ENCODE data around the gene CUL9. TPM values are rescaled to one million over a fixed set of nuclear protein-coding genes. Genes with fewer than 3 reads are reported as not detected.

The CUL9 gene
- total RNA-seq, 4 donors from 2014 or later: 41.1 to 69.9 (median 50.3) TPM

DNA sequence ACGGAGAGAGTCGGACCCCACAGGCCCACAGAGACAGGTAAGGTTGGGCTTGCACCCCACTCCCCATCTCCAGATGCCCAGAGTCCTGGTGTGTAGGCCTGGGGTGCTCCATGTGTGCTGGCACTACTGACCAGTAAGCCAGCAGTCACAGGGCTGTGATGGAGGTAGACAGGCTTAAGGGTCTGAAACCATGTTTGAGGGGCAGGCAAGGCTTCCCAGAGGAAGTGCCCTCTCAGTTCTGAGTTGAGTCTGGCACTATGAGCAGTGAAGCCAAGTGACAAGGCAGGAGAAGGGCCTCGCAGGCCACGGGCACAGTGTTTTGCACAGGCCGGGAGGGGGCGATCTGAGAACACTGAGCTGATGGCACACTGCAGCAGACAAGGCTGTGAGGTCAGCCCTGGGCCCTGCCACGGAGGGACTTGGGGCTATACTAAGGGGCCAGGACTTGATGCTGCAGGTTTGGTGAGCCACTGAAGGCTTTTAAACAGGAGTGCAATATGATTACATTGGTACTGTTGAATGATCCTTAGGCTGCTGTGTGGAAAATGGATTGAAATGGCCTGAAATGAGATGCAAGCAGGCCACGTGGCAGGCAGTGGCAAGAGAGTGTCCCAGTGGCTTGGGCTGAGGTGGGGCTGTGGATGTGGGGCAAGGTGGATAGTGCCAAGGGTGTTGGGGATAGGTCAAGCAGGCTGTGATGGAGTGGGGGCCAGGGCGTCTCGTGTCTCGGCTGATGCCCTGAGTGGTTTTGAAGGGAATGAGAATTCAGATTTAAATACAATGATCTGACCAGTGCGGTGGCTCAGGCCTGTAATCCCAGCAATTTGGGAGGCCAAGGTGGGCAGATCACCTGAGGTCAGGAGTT lies 81.5 kb downstream of the CUL9 start:
- no peak overlapping the region for H3K4me3 ChIP-seq
- no peaks in the 10 kb centered on the region for H3K9me3 ChIP-seq
- peaks cover 10 to 16% (median 15%) of the 10 kb centered on the region in 4 donors for H3K4me1 ChIP-seq
- H3K27ac ChIP-seq: no peak overlapping the region
- no peaks in the 10 kb centered on the region for H3K36me3 ChIP-seq
- DNase-seq: peak; percentile 88
- H3K27me3 ChIP-seq: no peaks in the 10 kb centered on the region
- 39% methylated on average over 11 of the region's 12 CpGs; no CpG with 5 or more reads in 1 of the 2 donors for WGBS, 2 donors (ENCODE audit: low coverage in 1 of 2)
- TF ChIP-seq, protein P1, sequence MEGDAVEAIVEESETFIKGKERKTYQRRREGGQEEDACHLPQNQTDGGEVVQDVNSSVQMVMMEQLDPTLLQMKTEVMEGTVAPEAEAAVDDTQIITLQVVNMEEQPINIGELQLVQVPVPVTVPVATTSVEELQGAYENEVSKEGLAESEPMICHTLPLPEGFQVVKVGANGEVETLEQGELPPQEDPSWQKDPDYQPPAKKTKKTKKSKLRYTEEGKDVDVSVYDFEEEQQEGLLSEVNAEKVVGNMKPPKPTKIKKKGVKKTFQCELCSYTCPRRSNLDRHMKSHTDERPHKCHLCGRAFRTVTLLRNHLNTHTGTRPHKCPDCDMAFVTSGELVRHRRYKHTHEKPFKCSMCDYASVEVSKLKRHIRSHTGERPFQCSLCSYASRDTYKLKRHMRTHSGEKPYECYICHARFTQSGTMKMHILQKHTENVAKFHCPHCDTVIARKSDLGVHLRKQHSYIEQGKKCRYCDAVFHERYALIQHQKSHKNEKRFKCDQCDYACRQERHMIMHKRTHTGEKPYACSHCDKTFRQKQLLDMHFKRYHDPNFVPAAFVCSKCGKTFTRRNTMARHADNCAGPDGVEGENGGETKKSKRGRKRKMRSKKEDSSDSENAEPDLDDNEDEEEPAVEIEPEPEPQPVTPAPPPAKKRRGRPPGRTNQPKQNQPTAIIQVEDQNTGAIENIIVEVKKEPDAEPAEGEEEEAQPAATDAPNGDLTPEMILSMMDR (IDR thresholded peaks at IDR 0.05): peak; percentile 73 to 89 (median 79)
- no peak for TF ChIP-seq POLR2A (IDR thresholded peaks at IDR 0.05)
- intact Hi-C loops (cut with DNase I; ENCODE audit: low total_unique reads) (loop anchor here (5.0 kb wide), 2 partner anchors 69 to 244 kb away; no protein-coding TSS in a partner anchor), in situ Hi-C loops (cut with MboI; ENCODE audit: low pct_ligation_motif_present in 1 of 4, low pct_unique_long_range_greater_than_20kb in 1 of 4, low sequenced_read_pairs in 3 of 4) (loop anchor here in 1 of 4 donors (10.0 kb wide), 1 partner anchor 71 kb away; no protein-coding TSS in a partner anchor)

DNA sequence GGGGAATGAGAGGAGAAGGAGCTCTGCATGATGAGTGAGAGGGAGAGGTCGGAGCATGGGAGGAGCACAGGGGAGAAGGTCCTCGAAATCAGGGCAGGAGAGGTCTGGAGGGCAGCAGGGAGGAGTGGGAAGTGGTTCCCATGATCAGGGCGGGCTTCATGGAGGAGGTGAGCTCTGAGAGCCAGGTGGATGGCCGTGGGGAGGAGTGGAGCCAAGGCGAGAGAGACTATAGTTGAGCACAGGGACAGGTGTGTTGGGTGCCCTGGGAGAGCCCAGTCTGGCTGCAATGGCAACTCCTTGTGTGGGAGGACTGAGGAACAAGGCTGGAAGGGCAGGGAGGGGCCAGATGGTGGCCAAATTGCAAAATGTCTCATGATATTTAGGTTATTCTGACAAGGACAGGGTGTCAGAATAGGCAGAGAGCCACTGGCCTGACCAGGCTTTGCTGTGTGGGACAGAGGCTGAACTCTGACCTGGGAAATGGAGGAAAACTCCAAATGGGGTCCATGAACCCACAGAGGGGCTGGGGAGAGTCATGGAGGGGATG lies 82.7 kb downstream of the CUL9 start:
- Histone ChIP-seq H3K4me1 (peaks cover 18 to 28% (median 26%) of the 10 kb centered on the region in 4 donors), H3K27ac (no peak overlapping the region), H3K9me3 (no peaks in the 10 kb centered on the region), H3K27me3 (no peaks in the 10 kb centered on the region), H3K4me3 (no peak overlapping the region), H3K36me3 (no peaks in the 10 kb centered on the region)
- in situ Hi-C loops (cut with MboI; ENCODE audit: low pct_ligation_motif_present in 1 of 4, low pct_unique_long_range_greater_than_20kb in 1 of 4, low sequenced_read_pairs in 3 of 4) (loop anchor here in 1 of 4 donors (10.0 kb wide), 1 partner anchor 70 kb away; no protein-coding TSS in a partner anchor), intact Hi-C loops (cut with DNase I; ENCODE audit: low total_unique reads) (loop anchor here (5.0 kb wide), 2 partner anchors 68 to 243 kb away; no protein-coding TSS in a partner anchor)
- 83 to 90% methylated on average over 2 to 5 of the region's 5 CpGs for WGBS, 2 donors (ENCODE audit: low coverage in 1 of 2)
- no peak for TF ChIP-seq POLR2AphosphoS5 (IDR thresholded peaks at IDR 0.05)
- no peak for TF ChIP-seq EP300 (IDR thresholded peaks at IDR 0.05; ENCODE audit: low read depth)
- TF ChIP-seq, protein P1 (IDR thresholded peaks at IDR 0.05): no peak
- TF ChIP-seq POLR2A (IDR thresholded peaks at IDR 0.05): no peak
- no peak for DNase-seq

DNA sequence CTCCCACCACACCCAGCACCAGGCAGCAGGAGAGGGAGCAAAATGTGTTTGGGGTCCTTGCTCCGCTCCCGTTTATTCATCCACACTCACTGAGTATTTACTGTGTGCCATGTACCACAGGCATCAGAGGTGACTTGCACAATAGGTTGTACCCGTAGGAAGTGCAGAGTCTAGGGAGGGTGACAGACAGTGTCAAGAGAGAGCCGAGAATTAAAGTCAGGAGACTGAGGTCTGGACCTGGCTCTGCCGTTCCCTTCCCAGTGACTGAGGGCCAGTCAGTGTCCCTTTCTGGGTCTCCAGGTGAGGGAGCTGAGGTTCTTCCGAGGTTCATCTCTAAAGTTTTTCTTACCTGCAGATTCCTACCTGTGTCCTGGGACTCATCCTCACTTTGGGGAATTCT lies 83.6 kb downstream of the CUL9 start:
- Histone ChIP-seq H3K27me3 (no peaks in the 10 kb centered on the region), H3K4me3 (no peak overlapping the region), H3K4me1 (peaks cover 25 to 37% (median 34%) of the 10 kb centered on the region in 4 donors), H3K36me3 (no peaks in the 10 kb centered on the region), H3K9me3 (no peaks in the 10 kb centered on the region), H3K27ac (no peak overlapping the region)
- TF ChIP-seq, protein P1 (IDR thresholded peaks at IDR 0.05): no peak
- in situ Hi-C loops (cut with MboI; ENCODE audit: low pct_ligation_motif_present in 1 of 4, low pct_unique_long_range_greater_than_20kb in 1 of 4, low sequenced_read_pairs in 3 of 4) (loop anchor here in 1 of 4 donors (10.0 kb wide), 1 partner anchor 69 kb away; no protein-coding TSS in a partner anchor), intact Hi-C loops (cut with DNase I; ENCODE audit: low total_unique reads) (no loop called here)
- DNase-seq: no peak
- WGBS, 2 donors (ENCODE audit: low coverage in 1 of 2): 72 to 83% methylated on average over 4 to 6 of the region's 6 CpGs

DNA sequence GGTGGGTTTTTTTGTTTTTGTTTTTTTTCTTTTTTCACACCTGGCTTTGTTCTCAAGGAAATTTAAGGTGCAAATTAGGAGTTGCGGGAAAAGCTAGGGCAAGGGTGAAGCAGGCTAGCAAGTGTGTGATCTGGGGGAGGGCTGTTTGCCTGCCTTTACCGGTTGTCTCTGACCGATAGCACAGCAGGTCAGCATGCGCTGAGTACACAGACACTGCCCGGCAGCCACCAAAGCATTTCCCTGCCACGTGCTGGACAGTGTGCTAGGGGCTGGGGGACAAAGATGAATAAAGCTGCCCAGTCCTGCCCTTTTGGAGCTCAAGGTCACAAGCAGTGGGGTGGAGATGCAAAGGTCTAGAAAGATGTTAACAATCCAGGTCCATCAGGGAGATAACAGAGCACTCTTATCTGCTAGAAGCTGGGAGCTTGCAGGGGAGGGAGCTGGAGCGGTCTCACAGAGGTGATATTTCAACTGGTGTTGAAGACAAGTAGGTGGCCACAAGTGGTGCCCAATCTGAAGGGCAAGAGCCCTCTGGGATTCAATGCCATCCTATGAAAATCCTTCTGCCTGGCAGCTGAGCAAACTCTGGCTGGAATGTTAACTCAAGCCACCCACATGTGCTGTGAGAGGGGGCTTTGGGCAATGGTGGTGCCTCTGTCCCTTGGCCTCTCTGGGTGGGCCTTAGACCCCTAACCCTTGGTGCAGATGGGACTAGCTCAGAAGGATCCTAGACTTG lies 85.8 kb downstream of the CUL9 start:
- Histone ChIP-seq H3K9me3 (no peaks in the 10 kb centered on the region), H3K27ac (peak overlapping the region; percentile 3 to 88 (median 54)), H3K4me1 (peaks cover 29 to 45% (median 40%) of the 10 kb centered on the region in 4 donors), H3K4me3 (no peak overlapping the region), H3K27me3 (no peaks in the 10 kb centered on the region), H3K36me3 (no peaks in the 10 kb centered on the region)
- 54 to 70% methylated on average over 4 to 7 of the region's 7 CpGs for WGBS, 2 donors (ENCODE audit: low coverage in 1 of 2)
- peak; percentile 51 for DNase-seq
- no peak for TF ChIP-seq POLR2A (IDR thresholded peaks at IDR 0.05)
- no peak for TF ChIP-seq EP300 (IDR thresholded peaks at IDR 0.05; ENCODE audit: low read depth)
- no peak for TF ChIP-seq POLR2AphosphoS5 (IDR thresholded peaks at IDR 0.05)
- intact Hi-C loops (cut with DNase I; ENCODE audit: low total_unique reads): no loop called here
- in situ Hi-C loops (cut with MboI; ENCODE audit: low pct_ligation_motif_present in 1 of 4, low pct_unique_long_range_greater_than_20kb in 1 of 4, low sequenced_read_pairs in 3 of 4): loop anchor here in 1 of 4 donors (10.0 kb wide), 1 partner anchor 67 kb away; no protein-coding TSS in a partner anchor
